Endothelial cell of umbilical vein (primary cell): ENCODE data around the gene SVIL. TPM values are rescaled to one million over a fixed set of nuclear protein-coding genes. Genes with fewer than 3 reads are reported as not detected.

ENCODE experiments used
- BruUV-seq: library from RNA; stranded (reverse); fragments of 400-500 nt; replicated peaks from 2 replicates; lab custom pipeline; 2021; lab: Mats Ljungman, UMichigan
- CTCF ChIA-PET: fragments of 300-600, 350-600 bp; sonication (Branson Sonifier 250); formaldehyde crosslinking; loops from one replicate; lab custom pipeline; 2021; ENCODE audit warnings: antibody characterized with exemption, inconsistent platforms; lab: Charles Lee
- POLR2A ChIA-PET: fragments of 300-600, 350-600 bp; sonication (Branson Sonifier 250); formaldehyde crosslinking; loops from one replicate; lab custom pipeline; 2021; ENCODE audit warnings: antibody characterized with exemption, inconsistent platforms; lab: Charles Lee
- DNase-seq: peaks from one replicate; pipeline ENCODE4 v3.0.0-alpha.2; 2011; ENCODE audit warnings: low read depth, low spot score
- FAIRE-seq: peaks from 2 replicates; lab custom pipeline; 2011; peaks lifted over from hg19 to GRCh38; lab: Jason Lieb, UNC
- H2AFZ ChIP-seq: 2 replicates; pipeline ENCODE4 v1.6.0; 2012; ENCODE audit warnings: low read depth, low read length, control low read depth, inconsistent platforms
- H3K27ac ChIP-seq: 2 replicates; pipeline ENCODE4 v1.5.1; 2011; ENCODE audit warnings: low read depth, mild to moderate bottlenecking, control low read depth, low read length, moderate library complexity; ENCODE audit not compliant: insufficient read depth
- H3K27me3 ChIP-seq, 2 experiments: 2 replicates each; pipeline versions ENCODE4 v1.6.0 to v1.6.1; 2011; ENCODE audit warnings: low read length in 2 of 2, mixed read lengths in 1 of 2; ENCODE audit not compliant: control insufficient read depth in 2 of 2, insufficient read depth in 2 of 2
- H3K36me3 ChIP-seq, 2 experiments: 2 replicates in 1 of 2; 3 replicates in 1 of 2; pipeline ENCODE4 v1.5.1; 2011; ENCODE audit warnings: low read length in 2 of 2, mild to moderate bottlenecking in 1 of 2, moderate library complexity in 1 of 2; ENCODE audit not compliant: control insufficient read depth in 2 of 2, insufficient read depth in 2 of 2; ENCODE audit errors: extremely low read depth in 1 of 2
- H3K4me1 ChIP-seq: 3 replicates; pipeline ENCODE4 v1.5.1; 2011; ENCODE audit warnings: mild to moderate bottlenecking, low read length; ENCODE audit not compliant: control insufficient read depth, insufficient read depth; ENCODE audit errors: extremely low read depth
- H3K4me2 ChIP-seq: 2 replicates; pipeline ENCODE4 v1.6.1; 2011; ENCODE audit warnings: low read length, control low read depth, mixed read lengths; ENCODE audit not compliant: insufficient read depth
- H3K4me3 ChIP-seq, 3 experiments: fragments of 200-600 bp in 1 of 3; sonication (generic), shearing (Covaris generic) in 1 of 3; replicated peaks in 1 of 3; 2 replicates each; pipeline ENCODE4 v1.5.1; 2011 to 2016; ENCODE audit warnings: control low read depth in 3 of 3, low read length in 3 of 3, mild to moderate bottlenecking in 2 of 3, inconsistent platforms in 1 of 3, low read depth in 1 of 3, moderate library complexity in 1 of 3; ENCODE audit not compliant: insufficient read depth in 1 of 3
- H3K79me2 ChIP-seq: 2 replicates; pipeline ENCODE4 v1.6.0; 2012; ENCODE audit warnings: low read length, inconsistent platforms; ENCODE audit not compliant: control insufficient read depth, insufficient read depth
- H3K9ac ChIP-seq: replicated peaks from 2 replicates; pipeline ENCODE3; 2011; ENCODE audit warnings: low read length, control low read depth; ENCODE audit not compliant: insufficient read depth; ENCODE audit errors: extremely low read depth
- H3K9me1 ChIP-seq: replicated peaks from 3 replicates; pipeline ENCODE4 v1.6.0; 2011; ENCODE audit warnings: mild to moderate bottlenecking, low read length; ENCODE audit not compliant: control insufficient read depth, insufficient read depth; ENCODE audit errors: extremely low read depth
- H3K9me3 ChIP-seq: replicated peaks from 2 replicates; pipeline ENCODE4 v1.5.1; 2012; ENCODE audit warnings: low read length, inconsistent platforms; ENCODE audit not compliant: control insufficient read depth, insufficient read depth
- H4K20me1 ChIP-seq: replicated peaks from 2 replicates; pipeline ENCODE3; 2011; ENCODE audit warnings: mild to moderate bottlenecking, low read length; ENCODE audit not compliant: control insufficient read depth, insufficient read depth; ENCODE audit errors: extremely low read depth
- EZH2 ChIP-seq: IDR thresholded peaks from 2 replicates; pipeline ENCODE4 v1.6.1; 2012; ENCODE audit warnings: borderline replicate concordance, low read depth, mild to moderate bottlenecking, moderate library complexity, low read length, inconsistent platforms; ENCODE audit not compliant: severe bottlenecking
- FOS ChIP-seq: IDR thresholded peaks from 2 replicates; pipeline ENCODE4 v1.6.1; 2011; ENCODE audit warnings: mild to moderate bottlenecking, low read length, moderate library complexity, borderline replicate concordance; ENCODE audit not compliant: insufficient read depth
- GATA2 ChIP-seq: IDR thresholded peaks from 2 replicates; pipeline ENCODE4 v1.7.0; 2011; ENCODE audit warnings: low read depth, mild to moderate bottlenecking, moderate library complexity, mixed read lengths, low read length; ENCODE audit not compliant: insufficient read length, insufficient read depth
- JUN ChIP-seq: IDR thresholded peaks from 2 replicates; pipeline ENCODE4 v1.6.1; 2011; ENCODE audit warnings: borderline replicate concordance, low read depth; ENCODE audit not compliant: insufficient read length, insufficient read depth
- MAX ChIP-seq: IDR thresholded peaks from 2 replicates; pipeline ENCODE4 v1.6.1; 2011; ENCODE audit not compliant: insufficient read depth, insufficient read length
- POLR2A ChIP-seq: IDR thresholded peaks from 2 replicates; pipeline ENCODE4 v1.6.1; 2012; ENCODE audit warnings: low read depth, mild to moderate bottlenecking, control low read depth, low read length
- POLR2AphosphoS5 ChIP-seq: IDR thresholded peaks from 2 replicates; pipeline ENCODE4 v1.6.1; 2012; ENCODE audit warnings: low read depth, mild to moderate bottlenecking, control low read depth, low read length, moderate library complexity; ENCODE audit not compliant: insufficient read depth
- dilution Hi-C: fragments of 300-500 bp; cut with MboI; formaldehyde crosslinking; loops from one replicate; pipeline ENCODE4 v1.15.0; 2019; ENCODE audit warnings: low sequenced_read_pairs; ENCODE audit not compliant: extremely low pct_ligation_motif_present
- intact Hi-C: fragments of 100-400 bp; cut with micrococcal nuclease; formaldehyde crosslinking; loops from one replicate; pipeline ENCODE4 v1.10.0; 2022
- polyA plus RNA-seq, 4 experiments: library from polyadenylated mRNA; depleted of rRNA in 3 of 4; stranded (reverse) in 3 of 4; unstranded in 1 of 4; fragments of >200 nt; gene quantifications; 2 replicates each; pipeline versions ENCODE4 v1.2.1 to v1.2.3, GENCODE V29; 2011 to 2012; ENCODE audit warnings: missing spikeins in 1 of 4
- total RNA-seq: library from RNA; stranded (reverse); gene quantifications from 2 replicates; pipeline ENCODE4 v1.2.3, GENCODE V29; 2021
- TF ChIP-seq, protein P1 (sequence below), 2 donors: IDR thresholded peaks; 1 replicate in 1 of 2; 2 replicates in 1 of 2; pipeline ENCODE4 v1.5.1; 2011; ENCODE audit warnings: low read length in 2 of 2, mild to moderate bottlenecking in 2 of 2, moderate library complexity in 2 of 2, control low read depth in 1 of 2, inconsistent platforms in 1 of 2, low read depth in 1 of 2; ENCODE audit not compliant: insufficient read depth in 1 of 2; ENCODE audit errors: extremely low read depth in 1 of 2

SVIL gene
- total and polyA plus RNA-seq, 2 donors (not counting 3 experiments of a cell fraction or from before 2014, with no cell fraction given) = 22.6 to 70.7 TPM

DNA sequence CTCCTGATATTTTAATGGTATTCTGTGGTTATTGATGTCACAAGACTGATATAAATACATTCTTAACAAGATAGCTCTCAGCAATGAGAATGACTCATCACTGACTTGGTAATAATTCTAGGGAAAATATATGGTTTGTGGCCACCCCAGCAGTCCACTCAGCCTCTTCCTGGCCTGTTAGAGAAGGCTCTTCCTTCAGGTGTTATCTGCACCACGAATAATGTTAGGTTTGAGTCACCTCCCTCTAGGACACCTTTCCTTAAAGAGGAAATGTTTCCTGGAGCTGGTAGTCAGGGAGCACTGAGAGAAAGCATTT lies 163.3 kb downstream of the SVIL start:
- H3K36me3 ChIP-seq = peaks cover 10 to 33% of the 10 kb centered on the region in 2 experiments
- intact Hi-C loops = no loop called here
- FAIRE-seq (no peak), DNase-seq (peak; percentile 8)
- POLR2A ChIA-PET = no interaction called here
- H3K9me1 ChIP-seq = no peaks in the 10 kb centered on the region
- BruUV-seq = no TSS peak
- no peak overlapping the region for H3K9ac ChIP-seq
- H3K27me3 ChIP-seq = no peaks in the 10 kb centered on the region
- H3K4me3 ChIP-seq = no peak overlapping the region
- H3K4me2 ChIP-seq = no peak overlapping the region
- H3K27ac ChIP-seq = no peak overlapping the region
- no peaks in the 10 kb centered on the region for H3K79me2 ChIP-seq
- H4K20me1 ChIP-seq = no peaks in the 10 kb centered on the region
- H3K4me1 ChIP-seq = peaks cover 3% of the 10 kb centered on the region
- CTCF ChIA-PET = interaction anchor here (0.8 to 1.5 kb wide), 2 partner anchors 10 to 42 kb away, joined by 3 to 4 read pairs; no protein-coding TSS in a partner anchor
- no peak overlapping the region for H2AFZ ChIP-seq
- TF ChIP-seq POLR2A (no peak), FOS (peak; percentile 75), EZH2 (no peak), MAX (no peak), GATA2 (no peak), POLR2AphosphoS5 (no peak), JUN (peak; percentile 32)
- TF ChIP-seq, protein P1, sequence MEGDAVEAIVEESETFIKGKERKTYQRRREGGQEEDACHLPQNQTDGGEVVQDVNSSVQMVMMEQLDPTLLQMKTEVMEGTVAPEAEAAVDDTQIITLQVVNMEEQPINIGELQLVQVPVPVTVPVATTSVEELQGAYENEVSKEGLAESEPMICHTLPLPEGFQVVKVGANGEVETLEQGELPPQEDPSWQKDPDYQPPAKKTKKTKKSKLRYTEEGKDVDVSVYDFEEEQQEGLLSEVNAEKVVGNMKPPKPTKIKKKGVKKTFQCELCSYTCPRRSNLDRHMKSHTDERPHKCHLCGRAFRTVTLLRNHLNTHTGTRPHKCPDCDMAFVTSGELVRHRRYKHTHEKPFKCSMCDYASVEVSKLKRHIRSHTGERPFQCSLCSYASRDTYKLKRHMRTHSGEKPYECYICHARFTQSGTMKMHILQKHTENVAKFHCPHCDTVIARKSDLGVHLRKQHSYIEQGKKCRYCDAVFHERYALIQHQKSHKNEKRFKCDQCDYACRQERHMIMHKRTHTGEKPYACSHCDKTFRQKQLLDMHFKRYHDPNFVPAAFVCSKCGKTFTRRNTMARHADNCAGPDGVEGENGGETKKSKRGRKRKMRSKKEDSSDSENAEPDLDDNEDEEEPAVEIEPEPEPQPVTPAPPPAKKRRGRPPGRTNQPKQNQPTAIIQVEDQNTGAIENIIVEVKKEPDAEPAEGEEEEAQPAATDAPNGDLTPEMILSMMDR (IDR thresholded peaks at IDR 0.05; ENCODE audit: extremely low read depth in 1 of 2, insufficient read depth in 1 of 2, low read depth in 1 of 2, low read length in 2 of 2) = no peak
- H3K9me3 ChIP-seq = no peaks in the 10 kb centered on the region
- dilution Hi-C loops = no loop called here
